Stimulated activated CD4-positive, alpha-beta T cell treated with anti-CD3 and anti-CD28 coated beads, Interleukin-12 subunit alpha, Interleukin-12 subunit beta, amount 100 ng/mL, for 24 hours (primary cell): ENCODE measurements around the gene ABCB11.
"Not testable (repeated sequence)": the region's sequence is repeated elsewhere in the genome, so short reads cannot be mapped to it uniquely, and the experiment has no call there.

Experiments
- DNase-seq, 2 experiments: peaks; one replicate each; pipeline ENCODE4 v3.0.0-alpha.2; 2020; ENCODE audit warnings: low read depth in 2 of 2

Gene ABCB11

DNA sequence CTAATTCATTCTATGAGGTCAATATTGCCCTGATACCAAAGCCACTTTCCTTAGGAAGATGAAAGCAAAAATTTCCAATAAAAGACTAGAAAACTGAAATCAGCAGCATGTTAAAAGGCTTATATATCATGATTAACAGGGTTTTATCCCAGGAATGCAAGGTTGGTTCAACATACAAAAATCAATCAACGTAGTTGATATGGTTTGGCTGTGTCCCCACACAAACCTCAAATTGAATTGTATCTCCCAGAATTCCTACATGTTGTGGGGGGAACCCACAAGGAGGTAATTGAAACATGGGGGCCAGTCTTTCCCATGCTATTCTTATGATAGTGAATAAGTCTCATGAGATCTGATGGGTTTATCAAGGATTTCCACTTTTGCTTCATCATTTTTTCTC lies 11.7 kb upstream of the ABCB11 start:
- no peak for DNase-seq

DNA sequence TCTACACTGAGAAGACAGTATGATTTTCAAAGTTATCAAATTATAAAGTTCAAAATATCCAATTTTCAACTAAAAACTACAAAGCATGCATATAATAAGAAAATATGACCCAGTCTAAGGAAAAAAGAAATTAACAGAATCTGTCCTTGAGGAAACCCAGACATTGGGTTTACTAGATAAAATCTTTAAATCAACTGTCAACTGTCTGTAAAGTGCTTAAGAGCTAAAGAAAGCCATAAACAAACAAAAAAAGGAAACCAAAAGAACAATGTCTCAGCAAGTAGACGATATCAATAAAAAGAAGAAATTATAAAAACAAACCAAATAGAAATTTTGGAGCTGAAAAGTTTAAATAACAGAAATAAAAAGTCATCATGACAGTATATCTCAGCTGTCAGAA lies 10.5 kb upstream of the ABCB11 start:
- DNase-seq = no peak

DNA sequence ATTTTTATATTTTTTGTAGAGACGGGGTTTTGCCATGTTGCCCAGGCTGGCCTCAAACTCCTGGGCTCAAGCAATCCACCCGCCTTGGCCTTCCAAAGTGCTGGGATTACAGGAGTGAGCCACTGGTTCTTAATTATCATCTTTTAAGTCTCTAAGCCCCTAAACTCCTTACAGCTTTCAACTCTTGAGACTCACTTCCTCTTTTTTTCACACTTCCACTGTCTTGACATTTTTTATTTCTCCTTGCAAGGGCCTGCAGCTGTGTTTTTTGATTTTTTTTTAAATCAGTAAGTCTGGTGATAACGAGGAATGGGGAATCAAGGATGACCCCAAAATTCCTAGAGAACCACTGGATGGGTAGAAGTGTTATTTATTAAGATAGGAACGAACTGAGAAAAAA lies 8.6 kb upstream of the ABCB11 start:
- DNase-seq = no peak

DNA sequence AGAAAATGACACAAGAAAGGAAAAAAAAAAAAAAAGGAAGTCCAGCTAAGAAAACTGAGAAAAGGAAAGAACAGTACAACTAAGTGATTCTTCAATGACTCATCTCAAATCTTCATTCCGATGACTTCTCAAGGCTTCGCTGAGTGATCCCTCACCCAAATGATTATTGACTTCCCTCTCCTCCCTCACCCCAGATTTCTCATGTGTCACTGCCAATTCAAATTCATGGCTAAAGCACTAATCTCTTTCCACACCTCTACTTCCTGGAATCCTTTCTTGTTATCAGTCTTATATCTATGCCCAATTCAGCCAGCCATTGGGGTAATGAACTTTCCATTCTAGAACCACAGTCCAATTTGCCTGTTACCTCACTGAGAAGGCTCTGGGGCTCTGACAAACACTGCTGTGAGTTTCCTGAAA lies 7.2 kb upstream of the ABCB11 start:
- DNase-seq = no peak

DNA sequence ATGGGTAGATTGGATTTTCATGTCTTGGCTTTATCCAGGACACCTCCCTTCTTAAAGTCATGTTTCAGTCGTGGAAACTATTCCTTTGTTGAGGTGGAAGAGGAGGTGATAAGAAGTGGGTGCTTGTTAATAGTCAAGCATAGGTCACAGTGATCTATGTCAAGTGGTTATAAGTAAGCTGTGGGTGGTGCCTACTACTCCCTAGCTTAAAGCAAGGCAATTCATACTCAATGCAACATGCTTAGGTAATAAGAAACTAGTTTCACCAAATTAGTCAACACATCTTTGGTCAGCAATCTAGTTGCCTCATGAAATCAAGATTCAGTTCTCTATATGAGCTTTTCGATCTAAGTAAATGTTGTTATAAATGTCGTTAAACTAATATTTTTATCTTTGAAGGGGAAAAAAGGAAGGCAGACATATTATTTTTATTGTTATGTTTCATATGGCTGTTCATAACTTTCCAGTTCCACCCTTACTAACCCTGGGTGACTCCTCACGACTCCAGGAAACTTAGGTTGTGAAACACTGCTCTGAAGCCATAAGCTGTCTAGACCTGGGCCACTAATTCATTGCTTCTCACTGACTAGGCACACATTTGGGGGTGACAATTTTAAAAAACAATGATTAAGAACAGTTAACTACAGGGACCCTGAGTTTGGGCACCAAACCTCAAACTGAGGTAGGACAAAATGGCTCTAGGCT lies 5.8 kb upstream of the ABCB11 start:
- DNase-seq = no peak

DNA sequence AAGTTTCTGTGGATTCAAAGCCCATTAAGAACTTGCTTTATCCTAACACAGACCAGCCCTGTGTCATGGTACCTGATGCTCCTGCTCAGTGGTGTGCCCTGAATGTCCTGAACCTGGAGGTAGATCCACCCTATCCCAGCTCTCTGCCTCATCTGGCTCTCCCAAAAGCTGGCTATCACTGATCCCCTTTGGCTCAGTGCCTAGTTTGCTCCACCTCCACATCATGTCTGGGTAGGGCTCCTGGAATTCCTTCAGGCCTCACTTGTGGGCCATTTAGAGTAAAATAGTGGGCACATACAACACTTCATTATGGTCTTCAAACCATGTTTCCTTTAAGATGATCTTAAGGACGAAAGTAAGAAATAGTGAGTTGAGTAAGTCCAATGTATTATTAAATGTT lies 4.8 kb upstream of the ABCB11 start:
- DNase-seq = no peak

DNA sequence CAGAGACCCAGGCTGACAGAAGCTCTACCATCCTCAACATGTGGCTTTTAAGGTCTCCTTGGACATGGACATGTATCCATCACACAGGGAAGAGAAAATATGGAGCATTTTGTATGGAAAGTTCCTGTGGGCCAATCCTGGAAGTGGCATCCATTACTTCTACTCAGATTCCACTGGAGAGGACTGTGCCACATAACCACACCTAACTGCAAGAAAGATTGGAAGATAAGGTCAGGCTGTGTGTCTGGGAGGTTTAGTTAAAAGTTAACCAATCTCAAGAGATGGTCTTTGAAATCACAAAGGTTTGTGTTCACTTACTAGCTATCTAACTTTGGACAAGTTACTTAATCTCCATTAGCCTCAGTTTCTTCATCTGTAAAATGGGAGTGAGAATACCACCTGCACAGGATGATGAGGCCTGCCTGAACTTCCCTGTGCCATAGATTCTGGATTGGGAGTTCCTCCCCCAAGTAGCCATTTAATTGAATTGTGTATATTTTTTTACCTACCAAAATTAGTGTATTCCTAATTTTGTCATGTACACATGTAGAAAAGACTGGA lies 3.9 kb upstream of the ABCB11 start:
- no peak for DNase-seq

DNA sequence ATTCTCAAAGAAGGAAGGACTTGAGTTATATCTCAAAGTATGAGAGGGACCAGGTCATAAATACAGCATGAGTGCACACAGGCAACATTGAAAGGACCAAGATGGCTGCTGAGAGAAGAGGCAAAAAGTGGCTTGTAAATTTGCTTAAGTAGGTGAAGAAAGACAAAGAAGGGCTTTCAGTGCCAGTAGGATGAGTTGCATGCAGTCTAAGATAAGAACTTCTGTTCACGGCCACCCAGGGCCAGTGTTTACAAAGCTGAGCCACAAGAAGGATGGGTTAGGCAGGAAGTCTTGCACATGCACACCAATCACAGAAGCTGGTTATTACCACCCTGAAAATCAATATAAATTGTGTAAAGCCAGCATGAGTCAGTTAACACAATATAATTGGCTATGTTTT lies 3.1 kb upstream of the ABCB11 start:
- no peak for DNase-seq

DNA sequence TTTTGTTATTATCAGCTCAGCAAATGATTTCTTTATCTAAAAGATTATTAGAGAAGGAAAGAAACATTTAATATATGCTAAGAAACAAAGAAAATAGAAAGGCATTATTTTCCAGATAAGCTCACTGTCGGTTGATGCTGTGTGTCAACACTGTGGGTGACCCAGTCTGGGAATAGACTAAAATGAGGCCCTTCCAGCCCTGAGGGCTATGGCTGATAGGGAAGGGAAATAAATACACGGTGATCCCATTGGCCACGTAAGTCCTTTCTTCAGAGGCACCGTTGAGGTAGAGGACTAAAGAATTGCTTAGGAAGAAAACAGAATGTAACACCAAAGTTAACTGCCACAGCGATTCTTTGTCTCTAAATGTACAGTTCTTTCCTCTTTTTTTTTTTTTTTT lies 1.8 kb downstream of the ABCB11 start:
- DNase-seq = no peak

DNA sequence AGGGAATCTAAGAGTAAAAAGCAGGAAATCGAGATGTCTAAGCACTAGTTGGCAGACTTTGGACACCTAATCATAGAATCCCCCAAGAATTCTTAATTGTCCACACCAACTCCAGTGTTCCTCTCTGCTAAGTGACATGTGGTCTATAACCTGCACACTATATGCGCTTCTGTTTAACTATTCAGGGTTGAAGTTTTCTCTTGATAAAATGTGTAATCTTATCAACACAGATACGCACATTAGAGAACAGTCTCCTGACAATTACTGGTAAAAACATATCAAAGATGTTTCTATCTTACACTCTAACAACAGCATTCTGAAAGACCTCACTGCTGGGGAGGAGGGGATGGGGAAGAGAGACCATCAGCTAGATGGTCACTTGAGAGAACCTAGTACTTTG lies 3.9 kb downstream of the ABCB11 start:
- no peak for DNase-seq

DNA sequence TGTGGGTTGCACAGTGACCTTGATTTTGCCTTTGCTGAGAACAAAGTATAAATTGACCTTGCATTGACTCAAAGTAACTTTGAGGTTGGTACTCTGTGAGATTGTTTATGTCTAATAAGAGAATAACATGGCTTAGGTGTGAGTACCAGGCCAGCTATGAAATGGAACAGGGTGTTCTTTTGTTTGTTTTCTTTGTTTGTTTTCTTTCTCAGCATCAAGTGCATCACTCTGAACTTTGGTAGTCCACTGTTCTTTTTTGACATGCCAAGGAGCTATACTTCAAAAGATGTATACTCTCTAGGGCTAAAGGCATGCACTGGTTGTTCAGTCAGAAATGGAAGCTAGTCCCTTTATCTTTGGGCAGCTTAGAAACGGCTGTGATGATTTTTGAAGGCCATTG lies 5.1 kb downstream of the ABCB11 start:
- no peak for DNase-seq

DNA sequence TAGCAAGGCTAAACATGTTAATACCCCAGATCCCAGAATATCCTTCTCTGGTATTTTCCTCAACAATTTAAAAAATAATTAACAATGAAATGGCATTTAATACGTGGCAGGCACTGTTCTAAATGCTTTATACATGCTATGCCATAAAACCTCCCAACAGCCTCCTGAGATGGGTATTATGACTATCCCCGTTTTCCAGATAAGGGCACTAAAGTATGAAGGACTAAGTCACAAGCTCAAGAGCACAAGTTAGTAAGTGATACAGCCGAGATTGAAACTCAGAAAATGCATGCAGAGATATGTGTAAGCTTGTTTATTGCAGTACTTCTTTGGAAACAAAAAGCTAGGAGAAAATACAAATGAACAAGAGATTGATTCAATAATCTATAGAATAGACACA lies 8.0 kb downstream of the ABCB11 start:
- DNase-seq = no peak

DNA sequence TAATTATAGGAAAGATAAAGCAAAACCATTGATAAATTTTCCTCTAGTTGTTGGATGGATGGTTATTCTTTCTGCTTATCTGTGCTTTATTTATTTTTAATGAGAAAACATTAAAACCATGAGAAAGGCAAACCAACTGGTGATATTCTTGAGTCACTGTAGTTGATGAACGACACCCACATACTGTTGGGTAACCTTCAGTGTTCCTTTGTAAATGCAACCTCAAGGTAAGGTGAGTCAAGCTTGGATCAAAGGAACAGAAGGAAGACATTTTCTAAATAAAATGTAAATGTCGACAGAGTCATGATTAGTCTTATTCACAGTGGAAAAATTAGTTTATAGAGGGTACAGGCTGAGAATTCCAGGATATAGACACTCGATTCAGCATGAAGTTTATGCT lies 12.7 kb downstream of the ABCB11 start:
- no peak for DNase-seq

DNA sequence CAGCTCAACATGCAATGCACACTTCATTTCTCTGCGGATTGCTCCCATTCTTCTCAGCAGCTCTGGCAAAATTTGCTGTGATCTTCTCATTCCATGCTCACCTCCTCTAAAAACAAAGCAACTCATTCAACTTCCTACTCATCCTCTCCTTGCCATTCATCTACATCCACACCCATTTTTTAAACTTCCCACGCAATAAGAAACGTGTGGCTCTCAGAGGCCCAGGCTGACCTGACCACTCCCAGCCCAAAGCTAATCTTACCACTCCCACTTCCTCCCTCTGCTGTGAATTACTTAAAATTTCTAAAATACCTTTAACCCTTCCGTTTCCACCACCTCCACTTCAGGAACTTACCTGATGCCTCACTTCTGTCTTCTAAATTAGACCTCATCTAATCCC lies 15.2 kb downstream of the ABCB11 start:
- no peak for DNase-seq

DNA sequence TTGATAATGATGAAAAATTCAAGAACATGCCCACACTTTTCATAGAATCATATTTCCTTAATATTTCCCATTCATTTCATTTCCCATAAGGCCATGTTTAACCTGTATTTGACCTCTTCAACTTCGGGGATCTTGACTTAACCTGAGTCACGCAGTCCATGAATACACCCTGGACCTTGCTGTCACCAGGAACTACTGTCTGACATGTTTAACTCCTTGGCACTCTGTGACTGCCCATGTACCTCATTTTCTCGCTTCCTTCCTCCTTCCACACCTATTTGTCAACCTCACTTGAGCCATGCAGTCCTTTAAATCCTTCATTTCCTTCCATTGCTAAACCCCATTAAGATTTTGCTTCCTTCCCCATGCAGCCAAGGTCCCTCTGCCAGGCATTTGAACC lies 16.3 kb downstream of the ABCB11 start:
- no peak for DNase-seq

DNA sequence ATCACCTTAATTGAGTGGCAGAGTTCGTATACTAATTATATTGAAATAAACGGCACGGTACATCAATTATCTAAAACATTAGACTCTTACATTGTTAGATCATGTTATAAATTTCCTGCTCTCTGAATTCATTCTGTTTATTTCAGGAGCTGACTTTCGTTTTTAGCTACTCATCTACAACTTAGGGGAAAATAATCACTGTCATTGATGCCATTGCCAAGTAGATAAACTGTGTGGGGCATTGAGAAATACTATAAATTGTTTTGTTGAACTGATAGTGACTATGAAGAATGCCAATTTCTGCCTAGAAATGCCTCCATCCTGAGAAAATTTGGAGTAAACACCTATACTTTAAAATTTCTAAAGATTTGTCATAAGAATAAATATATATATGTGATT lies 17.5 kb downstream of the ABCB11 start:
- no peak for DNase-seq

DNA sequence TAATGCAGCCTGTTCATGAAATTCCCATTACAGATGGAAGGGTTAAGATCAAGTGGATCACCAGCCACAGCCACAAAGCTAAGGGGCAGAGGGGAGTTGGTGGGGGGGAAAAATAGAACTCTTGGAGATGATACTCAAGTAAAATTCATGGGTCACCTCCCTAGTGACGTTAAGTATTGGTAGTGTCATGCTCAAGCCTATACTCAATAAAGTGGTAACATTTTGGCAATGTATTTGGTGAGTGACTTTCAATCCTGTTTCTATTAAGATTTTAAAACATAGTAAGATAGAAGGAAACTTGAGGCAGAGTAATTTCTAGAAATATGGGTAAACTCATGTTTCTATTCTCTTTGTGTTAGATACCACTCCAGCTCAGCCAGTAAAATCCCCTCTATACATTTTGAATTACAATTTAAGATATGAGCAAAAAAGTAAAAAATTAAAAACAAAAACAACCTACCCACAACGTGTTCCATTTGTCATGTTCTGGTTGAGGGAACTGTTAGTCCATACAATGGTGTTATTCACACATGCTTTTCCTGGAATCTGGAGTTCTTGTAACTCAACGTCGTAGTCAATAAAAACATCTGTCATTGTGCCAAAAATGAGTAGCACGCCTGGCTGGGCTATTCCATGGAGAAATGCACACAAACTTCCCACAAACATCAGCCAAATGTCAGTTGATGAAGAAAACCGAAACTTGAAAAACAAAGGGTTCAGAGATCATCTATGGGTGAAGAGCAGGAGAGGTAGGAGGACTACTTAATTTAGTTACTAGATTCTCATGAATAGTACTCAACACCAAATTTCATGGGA lies 18.1 kb downstream of the ABCB11 start:
- DNase-seq = no peak

DNA sequence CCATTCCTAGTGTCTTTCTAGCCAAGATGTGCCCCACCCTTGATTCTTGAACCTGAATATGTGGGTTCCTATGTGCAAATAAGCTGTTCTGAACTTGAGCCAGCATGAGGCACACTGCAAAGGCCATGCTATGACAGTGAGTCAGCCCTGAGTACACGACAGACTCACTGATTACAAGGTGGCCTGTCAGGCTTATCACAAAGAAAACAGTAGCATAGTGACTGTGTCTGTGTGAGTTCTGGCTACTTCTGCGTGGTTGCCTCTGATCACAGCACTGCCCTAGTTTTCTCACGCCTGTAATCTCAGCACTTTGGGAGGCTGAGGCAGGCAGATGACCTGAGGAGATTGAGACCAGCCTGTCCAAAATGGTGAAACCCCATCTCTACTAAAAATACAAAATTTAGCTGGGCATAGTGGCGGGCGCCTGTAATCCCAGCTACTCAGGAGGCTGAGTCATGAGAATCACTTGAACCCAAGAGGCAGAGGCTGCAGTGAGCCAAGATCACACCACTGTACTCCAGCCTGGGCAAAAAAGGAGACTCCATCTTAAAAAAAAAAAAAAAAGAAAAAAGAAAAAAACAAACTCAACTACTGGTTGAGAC lies 18.8 kb downstream of the ABCB11 start:
- DNase-seq = not testable (repeated sequence)

DNA sequence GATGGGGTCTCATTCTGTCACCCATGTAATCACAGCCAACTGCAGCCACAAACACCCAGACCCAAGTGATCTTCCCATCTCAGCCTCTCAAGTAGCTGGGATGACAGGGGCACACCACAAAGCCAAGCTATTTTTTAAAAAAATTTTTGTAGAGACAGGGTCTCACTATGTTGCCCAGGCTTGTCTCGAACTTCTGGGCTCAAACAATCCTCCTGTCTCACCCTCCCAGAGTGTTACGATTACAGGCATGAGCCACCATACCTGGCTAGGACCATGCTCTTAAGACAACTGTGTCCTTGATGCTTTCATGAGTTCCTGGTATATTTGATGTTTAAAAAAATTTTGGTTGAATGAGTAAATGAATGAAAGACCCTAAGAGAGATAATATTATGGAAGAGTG lies 19.4 kb downstream of the ABCB11 start:
- no peak for DNase-seq

DNA sequence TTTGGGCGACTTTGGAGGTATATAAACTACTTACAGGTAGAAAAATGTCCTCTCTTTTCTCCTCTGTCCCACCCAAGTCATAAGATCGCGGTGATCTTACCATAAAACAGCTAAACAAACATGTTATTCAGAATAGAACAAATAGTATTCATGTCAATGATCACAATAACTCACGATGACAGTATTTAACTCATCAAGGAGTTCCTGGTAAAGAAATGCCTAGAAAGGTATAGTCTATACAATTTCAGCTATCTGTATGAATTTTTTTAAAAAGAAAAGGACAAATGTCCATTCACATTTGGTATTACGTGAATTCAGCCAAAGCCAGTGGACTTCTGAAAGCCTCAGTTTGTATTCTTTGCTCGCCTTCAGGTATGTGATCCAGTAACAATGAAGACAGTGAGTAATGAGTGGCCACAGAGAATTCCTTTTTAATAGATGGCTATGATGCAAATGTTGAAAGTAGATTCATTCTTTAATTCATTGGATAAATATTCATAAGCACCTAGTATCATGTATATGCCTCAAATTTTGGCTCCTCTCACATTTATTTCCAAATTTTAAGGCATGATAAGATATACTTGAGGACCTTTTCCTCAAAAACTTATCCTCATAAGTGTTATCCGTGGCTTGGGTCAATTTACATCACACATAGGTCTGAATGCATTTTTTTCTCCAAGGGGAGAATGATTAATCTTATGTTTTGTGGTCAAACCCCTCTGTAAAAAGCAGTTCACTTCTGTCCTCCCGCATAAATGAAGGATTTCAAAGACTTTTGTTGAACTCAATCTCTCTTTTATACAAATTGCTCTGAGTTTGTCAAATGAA lies 20.3 kb downstream of the ABCB11 start:
- DNase-seq = no peak

DNA sequence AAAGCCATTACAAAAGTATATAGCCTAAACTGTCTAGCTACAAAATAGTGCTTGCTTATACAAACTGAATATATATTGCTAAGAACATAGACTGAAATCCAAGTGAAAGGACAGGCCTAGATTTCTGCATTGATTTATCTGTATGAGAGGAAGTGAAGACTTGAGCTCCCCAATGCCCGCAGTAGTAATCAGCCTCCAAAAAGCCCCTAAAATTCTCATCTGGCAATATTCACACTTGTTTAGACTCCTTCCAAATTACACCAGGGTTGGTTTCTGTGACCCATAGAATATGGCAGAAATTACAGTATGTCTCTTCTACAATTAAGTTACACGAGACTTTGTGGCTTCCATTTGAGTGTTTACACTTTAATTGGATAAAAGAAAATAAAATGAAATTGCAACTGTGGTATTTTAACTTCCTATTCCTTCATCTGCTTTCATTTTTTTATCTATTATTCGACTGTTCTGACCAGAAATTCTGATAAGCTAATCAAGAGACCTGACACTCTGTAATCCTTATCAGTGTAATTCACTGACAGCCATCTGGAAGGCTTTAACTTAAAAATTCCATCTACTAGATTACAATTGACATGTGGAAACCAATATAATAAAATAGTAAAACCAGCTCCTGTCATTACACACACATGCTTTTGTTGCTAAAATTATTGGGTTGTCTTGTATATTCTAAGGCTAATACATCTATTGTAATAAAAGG lies 21.1 kb downstream of the ABCB11 start:
- no peak for DNase-seq
